SH-SY5Y (cell line): ENCODE measurements around the gene SLC8A1.

ENCODE experiments used
- GATA2 ChIP-seq: IDR thresholded peaks from 2 replicates; pipeline ENCODE4 v1.6.1; 2011; ENCODE audit warnings: mild to moderate bottlenecking, low read depth, low read length
- GATA3 ChIP-seq: IDR thresholded peaks from 2 replicates; pipeline ENCODE4 v1.6.1; 2011; ENCODE audit warnings: low read depth, mild to moderate bottlenecking, low read length, moderate library complexity

SLC8A1 gene

GRCh38 chr2:40450066-40450795 is 1.7 kb downstream of the SLC8A1 start:
- TF ChIP-seq GATA2 (0 out of 2 replicates have a peak, but pooled peaks have one; percentile 12), GATA3 (no peak)

GRCh38 chr2:40448476-40449079 is 3.3 kb downstream of the SLC8A1 start:
- TF ChIP-seq GATA2 (no peak), GATA3 (no peak)

GRCh38 chr2:40445467-40445866 is 6.4 kb downstream of the SLC8A1 start:
- TF ChIP-seq GATA2 (no peak), GATA3 (no peak)

- no peak for TF ChIP-seq GATA3
- TF ChIP-seq GATA2: no peak
These were observed 11.1 kb downstream of the SLC8A1 start for GRCh38 chr2:40440835-40441234.

DNA sequence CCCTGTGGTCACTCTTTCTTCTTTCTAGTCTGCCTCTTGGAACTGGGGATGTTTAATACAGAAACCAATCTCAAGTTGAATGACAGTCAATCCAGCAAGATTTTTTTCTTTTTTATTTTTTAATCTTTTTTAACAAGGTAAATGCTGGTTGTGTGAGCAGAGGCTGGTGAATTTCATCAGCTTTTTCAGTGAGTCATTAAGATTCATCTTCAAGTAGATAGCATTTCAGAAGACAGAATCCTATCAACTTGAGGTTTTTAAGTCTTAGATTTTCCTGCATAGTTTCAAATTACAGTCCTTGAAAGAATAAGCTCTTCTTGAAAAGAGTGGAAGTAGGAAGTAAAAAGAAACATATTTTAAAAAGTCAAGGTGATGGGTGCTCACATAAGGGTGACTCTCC is 12.4 kb downstream of the SLC8A1 start:
- TF ChIP-seq GATA3: no peak
- TF ChIP-seq GATA2: no peak

- TF ChIP-seq GATA3 (no peak), GATA2 (no peak)
These were observed 15.8 kb downstream of the SLC8A1 start for GRCh38 chr2:40436093-40436475.

- TF ChIP-seq GATA2 (no peak), GATA3 (no peak)
These were observed 16.3 kb downstream of the SLC8A1 start for GRCh38 chr2:40435426-40436092.

GRCh38 chr2:40434731-40435271 is 17.1 kb downstream of the SLC8A1 start:
- TF ChIP-seq GATA2 (no peak), GATA3 (no peak)

DNA sequence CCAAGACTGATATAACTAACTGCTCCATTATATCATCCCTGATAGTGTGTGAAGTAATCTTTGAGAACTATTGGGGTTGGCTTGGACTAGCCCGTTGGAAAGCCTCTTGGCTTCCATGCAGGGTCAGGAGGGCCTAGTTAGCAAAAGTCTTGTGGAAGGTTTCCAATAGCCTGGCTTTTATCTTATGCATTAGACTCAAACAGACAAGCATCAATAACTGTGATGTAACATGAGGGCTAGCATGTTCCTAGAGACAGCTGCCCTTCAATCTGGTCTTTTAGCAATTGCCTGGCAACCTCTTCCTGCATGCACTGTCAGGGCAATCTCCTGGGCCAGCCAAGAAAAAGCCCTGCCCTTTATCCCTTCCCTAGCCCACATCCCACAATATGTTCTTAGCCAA is 18.2 kb downstream of the SLC8A1 start:
- TF ChIP-seq GATA3: no peak
- TF ChIP-seq GATA2: no peak

DNA sequence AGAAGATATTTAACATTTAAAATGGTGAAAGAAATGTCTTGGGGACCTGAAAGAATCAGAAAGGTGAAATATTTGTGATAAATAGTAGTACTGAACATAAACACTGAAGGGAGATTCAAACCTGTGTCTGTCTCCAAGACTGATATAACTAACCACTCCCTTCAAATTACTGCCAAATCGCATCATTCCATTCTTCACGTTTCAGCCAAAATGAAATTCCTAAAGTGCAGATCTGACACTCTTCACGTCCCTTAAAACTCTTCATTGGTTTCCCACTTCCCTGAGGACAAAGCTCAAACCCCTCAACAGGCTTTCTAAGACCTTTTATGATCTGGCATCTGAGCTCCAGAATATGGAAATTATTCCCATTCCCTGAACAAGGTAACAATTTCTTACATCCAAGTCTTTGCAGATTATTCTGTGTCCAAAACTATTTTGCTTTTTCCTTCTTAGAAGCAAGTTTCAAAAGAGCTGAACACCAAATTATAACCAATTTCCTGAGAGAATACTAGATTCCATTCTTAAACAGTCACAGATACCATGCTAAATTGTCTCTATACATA is 18.9 kb downstream of the SLC8A1 start:
- TF ChIP-seq GATA3 (no peak), GATA2 (no peak)

GRCh38 chr2:40431600-40431955 is 20.3 kb downstream of the SLC8A1 start:
- TF ChIP-seq GATA3: no peak
- TF ChIP-seq GATA2: no peak

DNA sequence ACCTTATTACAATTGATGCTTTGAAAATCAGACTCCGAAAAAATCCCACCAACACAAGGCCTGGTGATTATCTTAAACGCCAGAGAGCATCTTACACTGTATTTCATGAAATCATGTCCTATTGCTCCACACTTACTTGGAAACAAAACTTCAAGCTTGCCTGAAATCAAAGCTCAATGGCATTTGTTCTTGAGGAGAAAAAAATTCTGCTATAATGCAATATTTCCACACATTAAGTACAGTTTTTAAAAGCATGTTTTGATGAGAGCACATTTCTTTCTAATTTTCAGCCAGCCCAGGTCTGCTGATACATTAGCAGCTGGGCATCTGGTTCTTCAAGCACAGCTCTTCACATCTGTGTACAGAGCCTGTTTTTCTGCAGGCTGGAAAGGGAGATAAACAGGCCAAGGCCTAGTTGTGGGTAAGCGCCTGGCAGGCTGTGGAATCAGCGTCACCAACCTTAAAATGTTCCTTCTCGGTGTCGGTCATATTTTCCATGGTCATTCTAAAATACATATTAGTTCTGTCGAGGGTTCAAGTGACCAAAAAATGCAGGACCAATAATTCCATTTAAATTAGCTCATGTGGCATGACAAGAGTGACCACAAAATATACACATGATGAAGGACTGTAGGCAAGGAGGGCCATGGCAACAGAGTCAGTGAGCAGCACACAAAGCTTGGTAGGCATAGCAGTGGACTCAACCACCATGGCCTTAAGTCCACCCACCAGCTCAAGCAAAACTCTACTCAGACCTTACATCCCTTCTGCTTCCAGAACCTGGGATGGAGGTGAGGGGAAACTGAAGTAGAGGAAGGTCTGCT is 20.9 kb downstream of the SLC8A1 start:
- TF ChIP-seq GATA3 (no peak), GATA2 (peak; percentile 72)

DNA sequence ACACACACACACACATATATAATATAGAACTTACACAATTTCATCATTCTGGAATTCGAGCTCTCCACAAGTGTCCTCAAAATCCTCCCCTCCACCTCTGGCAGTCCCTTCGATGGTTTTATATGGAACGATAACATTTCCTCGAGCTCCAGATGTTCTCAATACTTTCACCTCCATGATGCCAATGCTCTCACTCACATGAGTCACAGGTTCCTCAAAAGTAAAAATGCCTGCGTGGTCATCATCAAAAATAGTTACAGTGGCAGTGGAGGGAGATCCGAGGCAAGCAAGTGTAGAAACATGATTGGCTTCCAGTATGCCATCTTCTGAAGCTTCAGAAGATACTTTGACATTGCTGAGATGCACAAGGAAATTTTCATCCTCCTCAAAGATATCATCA is 23.5 kb downstream of the SLC8A1 start:
- TF ChIP-seq GATA2 (no peak), GATA3 (no peak)
